ENCODE measurements around the gene DHRS3.

Gene DHRS3

GRCh38 chr1:12637693-12638092, 19.7 kb upstream of the DHRS3 start:
- no peak for DNase-seq

- DNase-seq: no peak
Observed at GRCh38 chr1:12636098-12636950, 18.3 kb upstream of the DHRS3 start.

- no peak for DNase-seq
Observed at GRCh38 chr1:12634696-12635202, 16.7 kb upstream of the DHRS3 start.

GRCh38 chr1:12634156-12634555, 16.1 kb upstream of the DHRS3 start:
- no peak for DNase-seq

- DNase-seq: no peak
Observed at GRCh38 chr1:12631571-12631970, 13.6 kb upstream of the DHRS3 start.

- DNase-seq: no peak
Observed at GRCh38 chr1:12630946-12631530, 13.0 kb upstream of the DHRS3 start.

- no peak for DNase-seq
Observed at GRCh38 chr1:12629985-12630760, 12.2 kb upstream of the DHRS3 start.

- peak; percentile 85 for DNase-seq
Observed at GRCh38 chr1:12629511-12629956, 11.5 kb upstream of the DHRS3 start.

GRCh38 chr1:12627296-12627695, 9.3 kb upstream of the DHRS3 start:
- no peak for DNase-seq

GRCh38 chr1:12626888-12627287, 8.9 kb upstream of the DHRS3 start:
- no peak for DNase-seq

- no peak for DNase-seq
Observed at GRCh38 chr1:12625276-12625675, 7.3 kb upstream of the DHRS3 start.

- DNase-seq: no peak
Observed at GRCh38 chr1:12622506-12622905, 4.5 kb upstream of the DHRS3 start.

GRCh38 chr1:12621346-12622335, 3.6 kb upstream of the DHRS3 start:
- DNase-seq: no peak

- DNase-seq: no peak
Observed at GRCh38 chr1:12620931-12621330, 2.9 kb upstream of the DHRS3 start.

- no peak for DNase-seq
Observed at GRCh38 chr1:12620488-12620865, 2.5 kb upstream of the DHRS3 start.

- no peak for DNase-seq
Observed at GRCh38 chr1:12619792-12620487, 1.9 kb upstream of the DHRS3 start.

GRCh38 chr1:12618965-12619791, 1.2 kb upstream of the DHRS3 start:
- DNase-seq: no peak

GRCh38 chr1:12618661-12618964, 603 bp upstream of the DHRS3 start:
- DNase-seq: no peak

- no peak for DNase-seq
Observed at GRCh38 chr1:12617511-12617900, 504 bp downstream of the DHRS3 start.

GRCh38 chr1:12616709-12617373, 1.2 kb downstream of the DHRS3 start:
- no peak for DNase-seq
